HG03139 (cell line): ENCODE data around the gene ZIM2.

Source experiments
- ATAC-seq: cut with Tn5 transposase; IDR thresholded peaks from one replicate; pipeline ENCODE4 v1.9.1; 2021; ENCODE audit not compliant: unreplicated experiment

Gene ZIM2

GRCh38 chr19:56839652-56840450 is 675 bp downstream of the ZIM2 start:
- no peak for ATAC-seq

- ATAC-seq = peak; percentile 37
Observed at GRCh38 chr19:56838909-56839651, 1.4 kb downstream of the ZIM2 start.

- ATAC-seq = no peak
Observed at GRCh38 chr19:56838024-56838908, 2.3 kb downstream of the ZIM2 start.

- no peak for ATAC-seq
Observed at GRCh38 chr19:56837492-56838023, 3.0 kb downstream of the ZIM2 start.

GRCh38 chr19:56837004-56837403 is 3.5 kb downstream of the ZIM2 start:
- ATAC-seq = no peak

GRCh38 chr19:56836059-56836458 is 4.5 kb downstream of the ZIM2 start:
- no peak for ATAC-seq

- ATAC-seq = no peak
Observed at GRCh38 chr19:56835401-56835800, 5.1 kb downstream of the ZIM2 start.

GRCh38 chr19:56834564-56835375 is 5.8 kb downstream of the ZIM2 start:
- ATAC-seq = no peak

GRCh38 chr19:56832352-56832928 is 8.1 kb downstream of the ZIM2 start:
- ATAC-seq = no peak

- ATAC-seq = no peak
Observed at GRCh38 chr19:56831255-56831654, 9.3 kb downstream of the ZIM2 start.

- no peak for ATAC-seq
Observed at GRCh38 chr19:56829596-56829995, 10.9 kb downstream of the ZIM2 start.

- ATAC-seq = no peak
Observed at GRCh38 chr19:56827708-56828107, 12.8 kb downstream of the ZIM2 start.

- no peak for ATAC-seq
Observed at GRCh38 chr19:56823956-56824355, 16.6 kb downstream of the ZIM2 start.

- ATAC-seq = no peak
Observed at GRCh38 chr19:56823417-56823816, 17.1 kb downstream of the ZIM2 start.

GRCh38 chr19:56822755-56823154 is 17.8 kb downstream of the ZIM2 start:
- ATAC-seq = no peak

- ATAC-seq = no peak
Observed at GRCh38 chr19:56821675-56822074, 18.9 kb downstream of the ZIM2 start.

- no peak for ATAC-seq
Observed at GRCh38 chr19:56821209-56821608, 19.3 kb downstream of the ZIM2 start.

- no peak for ATAC-seq
Observed at GRCh38 chr19:56819166-56819565, 21.4 kb downstream of the ZIM2 start.

GRCh38 chr19:56814656-56815055 is 25.9 kb downstream of the ZIM2 start:
- ATAC-seq = no peak

GRCh38 chr19:56813531-56813930 is 27.0 kb downstream of the ZIM2 start:
- no peak for ATAC-seq
